CD4-positive, CD25-positive, alpha-beta regulatory T cell (primary cell): Measurements from ENCODE around the gene RSPH10B2. TPM values are rescaled to one million over a fixed set of nuclear protein-coding genes. Genes with fewer than 3 reads are reported as not detected.
"Not testable (repeated sequence)": the region's sequence is repeated elsewhere in the genome, so short reads cannot be mapped to it uniquely, and the experiment has no call there.

Experiments used
- ATAC-seq, 2 donors: fragments of 150-1000 bp; cut with Tn5 transposase; one replicate each; pipeline ENCODE4 v1.10.0; 2021; ENCODE audit warnings: low read depth in 2 of 2, moderate number of reproducible peaks in 2 of 2, moderate library complexity in 1 of 2
- DNase-seq, 3 donors: peaks; one replicate each; pipeline versions ENCODE4 v3.0.0 to v3.0.0-alpha.2; 2012 to 2022; ENCODE audit warnings: mixed read lengths in 1 of 3
- H3K27ac ChIP-seq: one replicate; pipeline ENCODE4 v1.7.0; 2013; ENCODE audit warnings: mild to moderate bottlenecking, low read length; ENCODE audit not compliant: insufficient read depth, poor library complexity, severe bottlenecking
- H3K27me3 ChIP-seq: one replicate; pipeline ENCODE4 v1.7.0; 2013; ENCODE audit warnings: low read length; ENCODE audit not compliant: control insufficient read depth, insufficient read depth
- H3K36me3 ChIP-seq: one replicate; pipeline ENCODE4 v1.7.0; 2013; ENCODE audit warnings: mild to moderate bottlenecking, low read length, moderate library complexity; ENCODE audit not compliant: control insufficient read depth, insufficient read depth
- H3K4me1 ChIP-seq: 2 replicates; pipeline ENCODE4 v1.7.0; 2013; ENCODE audit warnings: mild to moderate bottlenecking, low read length; ENCODE audit not compliant: insufficient read depth, control insufficient read depth, poor library complexity, severe bottlenecking
- H3K4me3 ChIP-seq: one replicate; pipeline ENCODE4 v1.7.0; 2013; ENCODE audit warnings: low read depth, mild to moderate bottlenecking, low read length, moderate library complexity
- H3K9me3 ChIP-seq, 2 experiments: 1 replicate in 1 of 2; 2 replicates in 1 of 2; pipeline ENCODE4 v1.7.0; 2013; ENCODE audit warnings: low read length in 2 of 2, mild to moderate bottlenecking in 1 of 2, moderate library complexity in 1 of 2; ENCODE audit not compliant: control insufficient read depth in 2 of 2
- H3K27ac Mint-ChIP-seq, 3 donors: one replicate each; pipeline ENCODE4 v1.8.0; 2020 to 2022; ENCODE audit warnings: mild to moderate bottlenecking in 3 of 3, mixed read lengths in 3 of 3, moderate library complexity in 2 of 3
- H3K27me3 Mint-ChIP-seq: one replicate; pipeline ENCODE4 v1.8.0; 2022; ENCODE audit warnings: mild to moderate bottlenecking, mixed read lengths
- H3K36me3 Mint-ChIP-seq: one replicate; pipeline ENCODE4 v1.8.0; 2020; ENCODE audit warnings: mixed read lengths
- H3K4me1 Mint-ChIP-seq, 4 donors: one replicate each; pipeline ENCODE4 v1.8.0; 2020 to 2022; ENCODE audit warnings: mixed read lengths in 4 of 4, mild to moderate bottlenecking in 1 of 4
- H3K4me3 Mint-ChIP-seq, 4 donors: one replicate each; pipeline ENCODE4 v1.8.0; 2020 to 2022; ENCODE audit warnings: mild to moderate bottlenecking in 4 of 4, mixed read lengths in 4 of 4, moderate library complexity in 3 of 4
- H3K9me3 Mint-ChIP-seq, 7 donors: one replicate each; pipeline ENCODE4 v1.8.0; 2020 to 2022; ENCODE audit warnings: mixed read lengths in 7 of 7, mild to moderate bottlenecking in 3 of 7, moderate library complexity in 2 of 7
- polyA plus RNA-seq, 4 donors: library from polyadenylated mRNA; unstranded; fragments of 300-500 nt; fragmentation: Illumina TruSeq; gene quantifications; one replicate each; pipeline ENCODE4 v1.2.3, GENCODE V29; 2021
- total RNA-seq: library from RNA; stranded (reverse); gene quantifications from one replicate; pipeline ENCODE4 v1.2.3, GENCODE V29; 2022

Gene RSPH10B2
- total and polyA plus RNA-seq, 5 donors from 2014 or later, result 0.39 TPM; not detected in 4

- Histone ChIP-seq H3K27ac (peak overlapping the region; percentile 78), H3K9me3 (no peaks in the 10 kb centered on the region), H3K4me1 (peaks cover 15% of the 10 kb centered on the region), H3K36me3 (peaks cover 14% of the 10 kb centered on the region), H3K27me3 (no peaks in the 10 kb centered on the region), H3K4me3 (peak overlapping the region; percentile 76)
- DNase-seq (no peak), ATAC-seq (no peak)
- H3K9me3 Mint-ChIP-seq, result peaks cover 0 to 4% (median 1%) of the 10 kb centered on the region in 7 donors
- peak overlapping the region; percentile 94 to 99 (median 94) for H3K4me3 Mint-ChIP-seq
- peaks cover 19% of the 10 kb centered on the region for H3K36me3 Mint-ChIP-seq
- peaks cover 9 to 41% (median 28%) of the 10 kb centered on the region in 4 donors for H3K4me1 Mint-ChIP-seq
- peak overlapping the region; percentile 93 to 95 (median 95) for H3K27ac Mint-ChIP-seq
- peaks cover 9% of the 10 kb centered on the region for H3K27me3 Mint-ChIP-seq
Measured at GRCh38 chr7:6730343-6730633, 23.6 kb upstream of the RSPH10B2 start.

GRCh38 chr7:6738415-6738814 is 15.5 kb upstream of the RSPH10B2 start:
- H3K4me3 ChIP-seq, H3K4me3 Mint-ChIP-seq, ATAC-seq, H3K27me3 Mint-ChIP-seq, H3K9me3 ChIP-seq, H3K27ac ChIP-seq, H3K4me1 ChIP-seq, H3K9me3 Mint-ChIP-seq, H3K27ac Mint-ChIP-seq, DNase-seq, H3K27me3 ChIP-seq: not testable (repeated sequence)
- Mint-ChIP-seq H3K36me3 (peaks cover 18% of the 10 kb centered on the region), H3K4me1 (peaks cover 0 to 19% (median 11%) of the 10 kb centered on the region in 4 donors)
- H3K36me3 ChIP-seq, result peaks cover 31% of the 10 kb centered on the region

GRCh38 chr7:6744410-6745100 is 9.3 kb upstream of the RSPH10B2 start:
- H3K9me3 Mint-ChIP-seq, H3K4me3 ChIP-seq, H3K27ac ChIP-seq, H3K4me3 Mint-ChIP-seq, H3K4me1 ChIP-seq, H3K27me3 ChIP-seq, H3K4me1 Mint-ChIP-seq, DNase-seq, H3K27me3 Mint-ChIP-seq, H3K27ac Mint-ChIP-seq, H3K36me3 ChIP-seq, ATAC-seq, H3K36me3 Mint-ChIP-seq, H3K9me3 ChIP-seq: not testable (repeated sequence)

GRCh38 chr7:6749335-6749734 is 4.6 kb upstream of the RSPH10B2 start:
- not testable (repeated sequence) for H3K9me3 Mint-ChIP-seq, ATAC-seq, H3K4me3 ChIP-seq, H3K9me3 ChIP-seq, H3K36me3 ChIP-seq, H3K4me1 Mint-ChIP-seq, DNase-seq, H3K27ac ChIP-seq, H3K27me3 ChIP-seq, H3K36me3 Mint-ChIP-seq, H3K27ac Mint-ChIP-seq, H3K27me3 Mint-ChIP-seq, H3K4me3 Mint-ChIP-seq, H3K4me1 ChIP-seq

- H3K27ac Mint-ChIP-seq, H3K9me3 ChIP-seq, H3K27me3 Mint-ChIP-seq, DNase-seq, H3K4me3 ChIP-seq, H3K4me3 Mint-ChIP-seq, H3K27ac ChIP-seq, H3K36me3 ChIP-seq, H3K27me3 ChIP-seq, ATAC-seq, H3K4me1 ChIP-seq, H3K9me3 Mint-ChIP-seq, H3K36me3 Mint-ChIP-seq, H3K4me1 Mint-ChIP-seq: not testable (repeated sequence)
Measured at GRCh38 chr7:6750173-6750572, 3.7 kb upstream of the RSPH10B2 start.

GRCh38 chr7:6761186-6761585 is 7.3 kb downstream of the RSPH10B2 start:
- DNase-seq, H3K27me3 ChIP-seq, H3K27ac ChIP-seq, H3K36me3 ChIP-seq, H3K27ac Mint-ChIP-seq, H3K9me3 ChIP-seq, H3K4me3 Mint-ChIP-seq, H3K27me3 Mint-ChIP-seq, H3K4me1 ChIP-seq, H3K4me3 ChIP-seq, ATAC-seq, H3K4me1 Mint-ChIP-seq, H3K9me3 Mint-ChIP-seq, H3K36me3 Mint-ChIP-seq: not testable (repeated sequence)

GRCh38 chr7:6781581-6781980 is 27.7 kb downstream of the RSPH10B2 start:
- not testable (repeated sequence) for H3K27ac ChIP-seq, H3K4me3 ChIP-seq, H3K4me1 ChIP-seq, H3K27me3 ChIP-seq, DNase-seq, H3K4me3 Mint-ChIP-seq, H3K9me3 ChIP-seq, ATAC-seq, H3K27me3 Mint-ChIP-seq, H3K36me3 ChIP-seq, H3K36me3 Mint-ChIP-seq, H3K9me3 Mint-ChIP-seq, H3K27ac Mint-ChIP-seq, H3K4me1 Mint-ChIP-seq

GRCh38 chr7:6789353-6789752 is 35.5 kb downstream of the RSPH10B2 start:
- not testable (repeated sequence) for H3K36me3 ChIP-seq, H3K4me1 Mint-ChIP-seq, H3K4me3 ChIP-seq, H3K9me3 ChIP-seq, ATAC-seq, H3K4me1 ChIP-seq, H3K36me3 Mint-ChIP-seq, H3K9me3 Mint-ChIP-seq, H3K27ac ChIP-seq, H3K27ac Mint-ChIP-seq, H3K4me3 Mint-ChIP-seq, DNase-seq, H3K27me3 ChIP-seq, H3K27me3 Mint-ChIP-seq
